Retinal pigment epithelial cell (primary cell): Measurements from ENCODE around the gene SBF1.
"Not testable (repeated sequence)": the region's sequence is repeated elsewhere in the genome, so short reads cannot be mapped to it uniquely, and the experiment has no call there.

Experiments used
- DNase-seq: peaks from one replicate; pipeline ENCODE4 v3.0.0-alpha.2; 2010; ENCODE audit warnings: low read depth
- H3K4me3 ChIP-seq: 2 replicates; pipeline ENCODE4 v1.5.1; 2011; ENCODE audit warnings: mild to moderate bottlenecking, low read length, control low read depth, moderate library complexity
- TF ChIP-seq, protein P1 (sequence below): conservative IDR thresholded peaks from 2 replicates; pipeline ENCODE4 v1.5.1; 2011; ENCODE audit warnings: low read depth, low read length, control low read depth, inconsistent platforms

Gene SBF1

DNA sequence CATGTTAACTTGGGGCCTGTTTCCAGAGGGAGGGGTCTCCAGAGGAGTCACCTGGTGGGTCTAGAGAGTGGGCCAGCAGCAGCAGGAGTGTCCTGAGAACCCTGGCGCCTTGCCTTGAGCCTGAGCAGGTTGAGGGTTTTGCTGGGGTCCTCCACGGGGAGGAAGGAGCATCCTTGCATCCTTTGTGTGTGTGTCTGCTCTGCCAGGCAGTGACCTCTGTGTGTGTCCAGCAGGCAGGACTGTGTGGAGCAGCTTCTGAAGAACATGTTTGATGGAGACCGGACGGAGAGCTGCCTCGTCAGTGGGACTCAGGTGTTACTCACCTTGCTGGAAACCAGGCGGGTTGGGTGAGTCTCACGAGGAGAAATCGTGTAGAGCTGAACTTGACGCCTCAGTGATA, 55.7 kb downstream of the SBF1 start:
- TF ChIP-seq, protein P1, sequence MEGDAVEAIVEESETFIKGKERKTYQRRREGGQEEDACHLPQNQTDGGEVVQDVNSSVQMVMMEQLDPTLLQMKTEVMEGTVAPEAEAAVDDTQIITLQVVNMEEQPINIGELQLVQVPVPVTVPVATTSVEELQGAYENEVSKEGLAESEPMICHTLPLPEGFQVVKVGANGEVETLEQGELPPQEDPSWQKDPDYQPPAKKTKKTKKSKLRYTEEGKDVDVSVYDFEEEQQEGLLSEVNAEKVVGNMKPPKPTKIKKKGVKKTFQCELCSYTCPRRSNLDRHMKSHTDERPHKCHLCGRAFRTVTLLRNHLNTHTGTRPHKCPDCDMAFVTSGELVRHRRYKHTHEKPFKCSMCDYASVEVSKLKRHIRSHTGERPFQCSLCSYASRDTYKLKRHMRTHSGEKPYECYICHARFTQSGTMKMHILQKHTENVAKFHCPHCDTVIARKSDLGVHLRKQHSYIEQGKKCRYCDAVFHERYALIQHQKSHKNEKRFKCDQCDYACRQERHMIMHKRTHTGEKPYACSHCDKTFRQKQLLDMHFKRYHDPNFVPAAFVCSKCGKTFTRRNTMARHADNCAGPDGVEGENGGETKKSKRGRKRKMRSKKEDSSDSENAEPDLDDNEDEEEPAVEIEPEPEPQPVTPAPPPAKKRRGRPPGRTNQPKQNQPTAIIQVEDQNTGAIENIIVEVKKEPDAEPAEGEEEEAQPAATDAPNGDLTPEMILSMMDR, result no peak
- DNase-seq, result no peak
- H3K4me3 ChIP-seq, result no peak overlapping the region

DNA sequence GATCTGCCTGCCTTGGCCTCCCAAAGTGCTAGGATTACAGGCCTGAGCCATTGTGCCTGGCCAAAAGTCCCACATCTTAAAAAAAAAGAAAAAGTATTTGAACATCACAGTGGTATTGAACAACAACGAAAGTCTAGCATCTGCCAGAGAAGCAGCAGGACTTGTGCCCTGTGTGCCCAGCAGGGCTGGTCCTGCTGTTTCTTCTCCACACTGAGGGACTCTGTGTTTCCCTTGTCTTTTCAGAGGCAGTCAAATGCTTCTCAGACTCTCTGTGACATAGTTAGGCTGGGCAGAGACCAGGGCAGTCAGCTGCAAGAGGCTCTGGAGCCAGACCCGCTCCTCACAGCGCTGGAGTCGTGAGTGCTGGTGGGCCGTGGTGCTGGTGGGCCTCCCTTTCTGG, 56.2 kb downstream of the SBF1 start:
- H3K4me3 ChIP-seq, result no peak overlapping the region
- no peak for DNase-seq
- TF ChIP-seq, protein P1, result no peak

DNA sequence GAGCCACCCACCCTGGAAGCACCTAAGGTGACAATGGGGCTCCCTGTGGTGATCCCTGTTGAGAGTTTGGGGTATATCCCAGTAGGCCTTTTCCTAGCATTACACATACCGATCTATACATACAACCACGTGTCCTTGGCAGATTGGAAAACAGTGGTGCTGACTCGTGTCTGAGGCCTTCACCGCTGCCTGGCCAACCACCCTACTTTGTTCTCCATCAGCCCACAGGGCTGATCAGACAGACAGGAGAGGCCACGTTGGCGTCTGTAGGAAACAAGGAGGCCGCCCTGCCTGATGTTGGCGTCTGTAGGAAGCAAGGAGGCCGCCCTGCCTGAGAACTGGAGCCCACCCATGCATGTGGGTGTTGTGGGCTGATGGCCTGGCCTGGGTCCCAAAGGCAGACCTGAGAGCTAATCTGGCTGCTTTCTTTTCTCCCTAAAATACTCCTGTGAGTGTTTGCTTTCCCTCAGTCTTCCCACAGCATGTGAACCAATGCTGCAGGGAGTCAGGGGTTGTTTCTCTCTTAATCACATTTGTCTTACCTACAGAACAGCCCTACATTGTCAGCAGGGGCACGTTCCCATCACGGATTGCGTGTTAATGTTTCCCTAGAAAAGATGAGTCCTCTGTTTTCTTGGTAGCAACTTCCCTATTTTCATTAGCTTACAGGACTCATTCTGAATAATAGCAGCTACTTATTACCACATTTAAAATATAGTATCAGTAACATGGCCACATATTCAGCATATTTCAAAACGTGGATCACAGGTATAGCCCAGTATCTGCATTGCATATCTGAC, 57.2 kb downstream of the SBF1 start:
- H3K4me3 ChIP-seq, result no peak overlapping the region
- TF ChIP-seq, protein P1, result no peak
- no peak for DNase-seq

- no peak for DNase-seq
Observed at GRCh38 chr22:50416996-50417395, 57.8 kb downstream of the SBF1 start.

DNA sequence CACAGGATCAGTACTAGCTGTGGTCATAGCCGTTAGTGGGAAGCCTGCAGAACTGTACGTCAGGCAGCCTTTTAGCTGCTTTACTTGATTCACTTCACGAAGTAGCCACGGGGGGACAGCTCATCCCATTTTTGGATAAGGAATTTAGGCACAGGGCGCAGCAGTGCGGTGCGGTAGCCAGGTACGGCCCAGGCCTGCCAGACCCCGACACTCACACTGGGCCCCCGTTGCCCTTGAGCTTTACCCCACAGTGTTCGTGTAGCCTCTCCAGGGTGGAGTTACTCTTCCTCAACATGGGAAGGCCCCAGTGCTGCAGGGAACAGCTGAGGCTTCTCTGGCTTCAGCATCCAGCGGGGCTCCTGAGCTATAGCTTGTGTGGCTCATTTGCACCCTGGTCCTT, 59.4 kb downstream of the SBF1 start:
- DNase-seq, result no peak
- TF ChIP-seq, protein P1, result no peak
- no peak overlapping the region for H3K4me3 ChIP-seq

More at GRCh38 chr22:50416996-50417395, 57.8 kb downstream of the SBF1 start:
- H3K4me3 ChIP-seq, result no peak overlapping the region
- TF ChIP-seq, protein P1, result no peak

DNA sequence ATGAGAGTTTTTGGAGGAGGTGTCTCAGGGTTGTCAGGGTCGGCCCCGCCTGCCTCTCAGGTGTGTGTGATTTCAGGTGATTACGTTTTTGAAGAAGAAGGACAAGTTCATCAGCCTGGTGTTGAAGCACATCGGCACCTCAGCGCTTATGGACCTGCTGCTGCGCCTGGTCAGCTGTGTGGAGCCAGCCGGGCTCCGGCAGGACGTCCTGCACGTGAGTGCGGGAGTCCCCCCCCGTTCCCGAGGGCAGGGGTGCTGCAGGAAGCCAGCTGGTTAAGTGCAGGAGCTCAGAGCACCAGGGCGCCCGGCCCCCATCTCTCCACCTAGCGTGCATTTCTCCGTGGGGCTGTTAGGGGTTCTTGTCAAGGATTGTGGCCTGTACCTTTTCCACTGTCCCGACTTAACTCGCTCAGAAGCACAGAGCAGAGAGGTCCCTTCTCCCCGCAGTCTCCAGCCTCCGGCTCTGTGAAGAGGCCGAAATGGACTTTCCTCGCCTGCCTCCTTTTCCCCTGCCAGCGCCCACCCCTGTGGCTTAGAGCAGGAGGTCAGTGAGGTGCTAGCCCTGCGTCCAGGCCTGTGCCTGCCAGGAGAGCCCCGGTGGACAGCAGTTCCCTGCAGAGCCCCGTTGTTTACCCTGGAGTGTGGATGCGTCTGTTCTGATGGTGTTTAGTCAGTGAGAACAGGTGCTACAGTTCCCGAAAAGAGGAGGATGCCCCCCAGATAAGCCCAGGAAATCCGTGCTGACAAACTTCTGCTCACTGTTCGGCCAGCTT, 60.2 kb downstream of the SBF1 start:
- TF ChIP-seq, protein P1, result no peak
- no peak overlapping the region for H3K4me3 ChIP-seq
- DNase-seq, result no peak

GRCh38 chr22:50408954-50409353, 65.9 kb downstream of the SBF1 start:
- DNase-seq, H3K4me3 ChIP-seq: not testable (repeated sequence)
